ENCODE data around the gene SIK2.

DNA sequence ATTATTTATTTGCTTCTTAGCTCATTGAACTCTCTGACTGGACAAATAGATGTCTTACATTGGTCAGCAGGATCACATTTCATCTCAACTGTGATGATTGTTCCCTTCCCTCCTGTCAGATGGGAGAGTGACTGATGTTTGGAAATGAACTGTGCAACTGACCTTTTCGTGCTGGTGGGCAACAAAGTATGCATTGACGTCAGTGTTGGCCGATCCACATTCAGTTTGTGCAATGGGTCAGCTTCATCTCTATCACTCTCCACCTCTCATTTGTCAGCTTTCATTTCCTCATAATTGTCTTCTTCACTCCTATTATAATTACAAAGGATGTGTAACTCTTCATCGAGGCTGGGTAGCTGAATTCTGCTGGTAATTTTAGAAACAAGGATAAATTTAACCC, 92.6 kb downstream of the SIK2 start:
- TF ChIP-seq, protein P1, sequence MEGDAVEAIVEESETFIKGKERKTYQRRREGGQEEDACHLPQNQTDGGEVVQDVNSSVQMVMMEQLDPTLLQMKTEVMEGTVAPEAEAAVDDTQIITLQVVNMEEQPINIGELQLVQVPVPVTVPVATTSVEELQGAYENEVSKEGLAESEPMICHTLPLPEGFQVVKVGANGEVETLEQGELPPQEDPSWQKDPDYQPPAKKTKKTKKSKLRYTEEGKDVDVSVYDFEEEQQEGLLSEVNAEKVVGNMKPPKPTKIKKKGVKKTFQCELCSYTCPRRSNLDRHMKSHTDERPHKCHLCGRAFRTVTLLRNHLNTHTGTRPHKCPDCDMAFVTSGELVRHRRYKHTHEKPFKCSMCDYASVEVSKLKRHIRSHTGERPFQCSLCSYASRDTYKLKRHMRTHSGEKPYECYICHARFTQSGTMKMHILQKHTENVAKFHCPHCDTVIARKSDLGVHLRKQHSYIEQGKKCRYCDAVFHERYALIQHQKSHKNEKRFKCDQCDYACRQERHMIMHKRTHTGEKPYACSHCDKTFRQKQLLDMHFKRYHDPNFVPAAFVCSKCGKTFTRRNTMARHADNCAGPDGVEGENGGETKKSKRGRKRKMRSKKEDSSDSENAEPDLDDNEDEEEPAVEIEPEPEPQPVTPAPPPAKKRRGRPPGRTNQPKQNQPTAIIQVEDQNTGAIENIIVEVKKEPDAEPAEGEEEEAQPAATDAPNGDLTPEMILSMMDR (IDR thresholded peaks at IDR 0.05; ENCODE audit: extremely low read depth in 1 of 2, insufficient read depth in 1 of 2, low read depth in 1 of 2, low read length in 2 of 2), result no peak
- TF ChIP-seq EZH2 (IDR thresholded peaks at IDR 0.05; ENCODE audit: borderline replicate concordance, low read depth, low read length, severe bottlenecking) (no peak), POLR2A (IDR thresholded peaks at IDR 0.05; ENCODE audit: low read depth, low read length) (no peak), POLR2AphosphoS5 (IDR thresholded peaks at IDR 0.05; ENCODE audit: insufficient read depth, low read depth, low read length) (no peak), GATA2 (IDR thresholded peaks at IDR 0.05; ENCODE audit: insufficient read depth, insufficient read length, low read depth, low read length) (no peak), FOS (IDR thresholded peaks at IDR 0.05; ENCODE audit: borderline replicate concordance, insufficient read depth, low read length) (no peak)
